Neural progenitor cell (in vitro differentiated cells): ENCODE measurements around the gene SEC23B. TPM values are rescaled to one million over a fixed set of nuclear protein-coding genes. Genes with fewer than 3 reads are reported as not detected.

Source experiments
- DNase-seq: peaks from one replicate; pipeline ENCODE4 v3.0.0-alpha.2; 2016; ENCODE audit warnings: low spot score
- H2AFZ ChIP-seq: fragments of 200-600 bp; sonication (generic); replicated peaks from 2 replicates; pipeline ENCODE4 v1.6.1; 2016; ENCODE audit warnings: antibody characterized with exemption
- H3F3A ChIP-seq: fragments of 200-600 bp; sonication (generic); 2 replicates; pipeline ENCODE4 v1.6.1; 2016; ENCODE audit warnings: antibody characterized with exemption, low read depth
- H3K27ac ChIP-seq: fragments of 200-600 bp; sonication (generic); 2 replicates; pipeline ENCODE4 v1.5.1; 2016; ENCODE audit warnings: mild to moderate bottlenecking
- H3K27me3 ChIP-seq: fragments of 200-600 bp; sonication (generic); 2 replicates; pipeline ENCODE4 v1.6.1; 2016; ENCODE audit warnings: mild to moderate bottlenecking, moderate library complexity
- H3K36me3 ChIP-seq: fragments of 200-600 bp; sonication (generic); 2 replicates; pipeline ENCODE4 v1.5.1; 2016
- H3K4me1 ChIP-seq: fragments of 200-600 bp; sonication (generic); 2 replicates; pipeline ENCODE4 v1.6.1; 2016; ENCODE audit warnings: mixed run types
- H3K4me2 ChIP-seq: fragments of 200-600 bp; sonication (generic); 2 replicates; pipeline ENCODE4 v1.6.1; 2016
- H3K4me3 ChIP-seq: fragments of 200-600 bp; sonication (generic); 2 replicates; pipeline ENCODE4 v1.5.1; 2016
- H3K79me2 ChIP-seq: fragments of 200-600 bp; sonication (generic); 2 replicates; pipeline ENCODE4 v1.6.1; 2016; ENCODE audit warnings: low read depth
- H3K9ac ChIP-seq: fragments of 200-600 bp; sonication (generic); 2 replicates; pipeline ENCODE4 v1.6.1; 2016
- H3K9me3 ChIP-seq: fragments of 200-600 bp; sonication (generic); 2 replicates; pipeline ENCODE4 v1.5.1; 2016; ENCODE audit warnings: low read depth
- H4K20me1 ChIP-seq: fragments of 200-600 bp; sonication (generic); 2 replicates; pipeline ENCODE4 v1.6.1; 2016; ENCODE audit warnings: low read depth
- H3K27ac Mint-ChIP-seq: 3 replicates; pipeline ENCODE4 v1.8.0; 2021; ENCODE audit warnings: mixed read lengths
- H3K27me3 Mint-ChIP-seq: 2 replicates; pipeline ENCODE4 v1.8.0; 2022; ENCODE audit warnings: low read depth, mild to moderate bottlenecking, inconsistent platforms, moderate library complexity, mixed read lengths; ENCODE audit not compliant: insufficient read depth
- H3K36me3 Mint-ChIP-seq: 3 replicates; pipeline ENCODE4 v1.8.0; 2021; ENCODE audit warnings: mixed read lengths
- H3K4me1 Mint-ChIP-seq: 3 replicates; pipeline ENCODE4 v1.8.0; 2021; ENCODE audit warnings: mixed read lengths
- H3K4me3 Mint-ChIP-seq: 3 replicates; pipeline ENCODE4 v1.8.0; 2021; ENCODE audit warnings: mild to moderate bottlenecking, moderate library complexity, mixed read lengths
- H3K9me3 Mint-ChIP-seq: 3 replicates; pipeline ENCODE4 v1.8.0; 2020; ENCODE audit warnings: mixed read lengths
- EZH2 ChIP-seq: fragments of 200-600 bp; sonication (generic); IDR thresholded peaks from 2 replicates; pipeline ENCODE4 v1.6.1; 2017; ENCODE audit warnings: antibody characterized with exemption, mild to moderate bottlenecking, moderate library complexity
- EZH2phosphoT487 ChIP-seq: fragments of 200-600 bp; sonication (generic); IDR thresholded peaks from 2 replicates; pipeline ENCODE4 v1.6.1; 2017; ENCODE audit warnings: antibody characterized with exemption
- total RNA-seq: library from RNA; depleted of rRNA; stranded (reverse); fragments of >200 nt; gene quantifications from 2 replicates; pipeline ENCODE4 v1.2.3, GENCODE V29; 2015; ENCODE audit warnings: low replicate concordance
- TF ChIP-seq, protein P1 (sequence below): fragments of 200-600 bp; sonication (generic); IDR thresholded peaks from 2 replicates; pipeline ENCODE4 v1.5.1; 2017; ENCODE audit warnings: antibody characterized with exemption, mild to moderate bottlenecking

Gene SEC23B
- total RNA-seq, 1 donor from 2014 or later = 57.2 TPM

DNA sequence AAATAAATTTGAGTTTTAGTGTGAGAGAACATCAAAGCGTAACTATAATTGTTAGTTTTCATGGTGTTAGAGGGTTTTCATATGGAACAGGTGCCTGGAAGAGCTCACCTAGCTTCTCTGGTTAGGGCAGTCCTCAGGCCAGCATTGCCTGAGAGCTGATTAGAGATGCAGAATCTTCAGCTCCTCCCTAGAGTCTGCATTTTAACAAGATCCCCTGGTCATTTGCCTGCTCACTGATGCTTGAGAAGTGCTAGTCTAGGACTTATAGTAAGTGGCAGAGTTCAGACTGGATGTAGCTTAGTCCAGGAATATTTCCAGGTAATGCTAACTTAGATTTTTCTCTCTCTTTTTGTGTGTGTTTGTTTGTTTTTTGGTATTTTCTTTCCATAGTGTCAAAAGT lies 37.8 kb downstream of the SEC23B start:
- H4K20me1 ChIP-seq = no peaks in the 10 kb centered on the region
- no peaks in the 10 kb centered on the region for H3K79me2 ChIP-seq
- Mint-ChIP-seq H3K36me3 (peaks cover 26% of the 10 kb centered on the region), H3K27ac (no peak overlapping the region), H3K4me3 (no peak overlapping the region), H3K9me3 (no peaks in the 10 kb centered on the region), H3K4me1 (no peaks in the 10 kb centered on the region), H3K27me3 (peaks cover 2% of the 10 kb centered on the region)
- H3K27me3 ChIP-seq = no peaks in the 10 kb centered on the region
- no peak overlapping the region for H3K4me2 ChIP-seq
- H3K9me3 ChIP-seq = no peaks in the 10 kb centered on the region
- no peak for DNase-seq
- H3K4me3 ChIP-seq = no peak overlapping the region
- TF ChIP-seq EZH2phosphoT487 (no peak), EZH2 (no peak)
- TF ChIP-seq, protein P1, sequence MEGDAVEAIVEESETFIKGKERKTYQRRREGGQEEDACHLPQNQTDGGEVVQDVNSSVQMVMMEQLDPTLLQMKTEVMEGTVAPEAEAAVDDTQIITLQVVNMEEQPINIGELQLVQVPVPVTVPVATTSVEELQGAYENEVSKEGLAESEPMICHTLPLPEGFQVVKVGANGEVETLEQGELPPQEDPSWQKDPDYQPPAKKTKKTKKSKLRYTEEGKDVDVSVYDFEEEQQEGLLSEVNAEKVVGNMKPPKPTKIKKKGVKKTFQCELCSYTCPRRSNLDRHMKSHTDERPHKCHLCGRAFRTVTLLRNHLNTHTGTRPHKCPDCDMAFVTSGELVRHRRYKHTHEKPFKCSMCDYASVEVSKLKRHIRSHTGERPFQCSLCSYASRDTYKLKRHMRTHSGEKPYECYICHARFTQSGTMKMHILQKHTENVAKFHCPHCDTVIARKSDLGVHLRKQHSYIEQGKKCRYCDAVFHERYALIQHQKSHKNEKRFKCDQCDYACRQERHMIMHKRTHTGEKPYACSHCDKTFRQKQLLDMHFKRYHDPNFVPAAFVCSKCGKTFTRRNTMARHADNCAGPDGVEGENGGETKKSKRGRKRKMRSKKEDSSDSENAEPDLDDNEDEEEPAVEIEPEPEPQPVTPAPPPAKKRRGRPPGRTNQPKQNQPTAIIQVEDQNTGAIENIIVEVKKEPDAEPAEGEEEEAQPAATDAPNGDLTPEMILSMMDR = no peak
- no peaks in the 10 kb centered on the region for H3F3A ChIP-seq
- H3K36me3 ChIP-seq = no peaks in the 10 kb centered on the region
- H2AFZ ChIP-seq = no peak overlapping the region
- no peaks in the 10 kb centered on the region for H3K4me1 ChIP-seq
- H3K9ac ChIP-seq = no peak overlapping the region
- H3K27ac ChIP-seq = no peak overlapping the region

DNA sequence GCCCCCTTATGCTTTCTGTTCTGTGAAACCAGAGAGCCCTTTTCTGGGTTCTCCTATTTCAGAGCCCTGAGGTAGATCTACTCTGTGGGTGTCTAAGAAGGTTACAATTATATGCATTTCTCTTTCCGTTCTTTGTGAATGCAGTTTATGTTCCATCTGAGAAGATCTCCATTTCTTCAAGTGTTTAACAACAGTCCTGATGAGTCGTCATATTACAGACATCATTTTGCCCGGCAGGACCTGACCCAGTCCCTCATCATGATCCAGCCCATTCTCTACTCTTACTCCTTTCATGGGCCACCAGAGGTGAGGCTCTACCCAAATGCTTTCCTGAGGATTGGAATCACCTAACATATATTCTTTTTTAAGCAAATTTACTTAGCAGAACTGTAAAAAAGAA lies 40.7 kb downstream of the SEC23B start:
- H3K4me1 ChIP-seq = no peaks in the 10 kb centered on the region
- Mint-ChIP-seq H3K4me3 (no peak overlapping the region), H3K27ac (no peak overlapping the region), H3K9me3 (no peaks in the 10 kb centered on the region), H3K4me1 (no peaks in the 10 kb centered on the region), H3K27me3 (peaks cover 2% of the 10 kb centered on the region), H3K36me3 (peaks cover 14% of the 10 kb centered on the region)
- no peak overlapping the region for H3K9ac ChIP-seq
- H3K4me3 ChIP-seq = no peak overlapping the region
- H3K27ac ChIP-seq = no peak overlapping the region
- H3K79me2 ChIP-seq = no peaks in the 10 kb centered on the region
- H3F3A ChIP-seq = no peaks in the 10 kb centered on the region
- H3K4me2 ChIP-seq = no peak overlapping the region
- H3K36me3 ChIP-seq = peaks cover 3% of the 10 kb centered on the region
- H3K9me3 ChIP-seq = no peaks in the 10 kb centered on the region
- H3K27me3 ChIP-seq = no peaks in the 10 kb centered on the region
- no peaks in the 10 kb centered on the region for H4K20me1 ChIP-seq
- DNase-seq = no peak
- TF ChIP-seq, protein P1 = no peak
- TF ChIP-seq EZH2 (no peak), EZH2phosphoT487 (no peak)
- H2AFZ ChIP-seq = no peak overlapping the region

GRCh38 chr20:18553746-18554145 lies 46.0 kb downstream of the SEC23B start:
- Histone ChIP-seq H3K27me3 (no peaks in the 10 kb centered on the region), H3K27ac (no peak overlapping the region), H3K36me3 (peaks cover 10% of the 10 kb centered on the region), H2AFZ (no peak overlapping the region), H3K4me3 (no peak overlapping the region), H3F3A (no peaks in the 10 kb centered on the region), H3K4me1 (no peaks in the 10 kb centered on the region), H3K79me2 (no peaks in the 10 kb centered on the region), H3K9me3 (no peaks in the 10 kb centered on the region), H3K9ac (no peak overlapping the region), H3K4me2 (no peak overlapping the region), H4K20me1 (no peaks in the 10 kb centered on the region)
- H3K27me3 Mint-ChIP-seq = no peaks in the 10 kb centered on the region
- H3K36me3 Mint-ChIP-seq = peaks cover 24% of the 10 kb centered on the region
- no peaks in the 10 kb centered on the region for H3K9me3 Mint-ChIP-seq
- no peak overlapping the region for H3K27ac Mint-ChIP-seq
- no peak overlapping the region for H3K4me3 Mint-ChIP-seq
- DNase-seq = no peak
- TF ChIP-seq EZH2phosphoT487 (no peak), EZH2 (no peak)
- TF ChIP-seq, protein P1 = no peak
- H3K4me1 Mint-ChIP-seq = no peaks in the 10 kb centered on the region
